ENCODE measurements around the gene KLHL4. TPM values are rescaled to one million over a fixed set of nuclear protein-coding genes. Genes with fewer than 3 reads are reported as not detected.

The KLHL4 gene
- total and polyA plus RNA-seq, 2 of the 13 experiments (the other 11 are each of a cell fraction or from before 2014, with no cell fraction given), result 0.15 TPM; not detected in 1

DNA sequence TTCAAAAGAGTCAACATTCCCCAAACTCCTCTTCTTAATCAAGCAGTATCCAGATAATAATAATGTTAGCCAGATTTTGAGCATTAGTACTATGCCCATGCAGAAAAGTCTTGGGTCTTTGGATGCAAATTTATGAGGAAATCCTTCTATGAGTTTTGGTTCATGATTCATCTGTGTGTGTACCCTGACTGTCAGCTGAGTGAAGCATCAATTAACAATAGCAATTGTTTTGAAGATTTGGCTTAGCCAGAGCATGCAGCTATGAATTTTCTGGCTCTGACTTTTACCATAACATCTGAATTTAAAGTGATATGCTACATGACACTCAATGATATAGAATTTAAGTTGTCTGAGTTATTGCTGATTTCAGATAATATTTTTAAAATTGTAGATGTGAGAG, 145.8 kb downstream of the KLHL4 start (continued):
- no peak for TF ChIP-seq ZNF850 (CRISPR knock-in tag; conservative IDR thresholded peaks at IDR 0.05)
- TF ChIP-seq CREM (IDR thresholded peaks at IDR 0.05), result no peak
- no peak for TF ChIP-seq CREM (CRISPR knock-in tag; IDR thresholded peaks at IDR 0.05)
- TF ChIP-seq, protein P1, sequence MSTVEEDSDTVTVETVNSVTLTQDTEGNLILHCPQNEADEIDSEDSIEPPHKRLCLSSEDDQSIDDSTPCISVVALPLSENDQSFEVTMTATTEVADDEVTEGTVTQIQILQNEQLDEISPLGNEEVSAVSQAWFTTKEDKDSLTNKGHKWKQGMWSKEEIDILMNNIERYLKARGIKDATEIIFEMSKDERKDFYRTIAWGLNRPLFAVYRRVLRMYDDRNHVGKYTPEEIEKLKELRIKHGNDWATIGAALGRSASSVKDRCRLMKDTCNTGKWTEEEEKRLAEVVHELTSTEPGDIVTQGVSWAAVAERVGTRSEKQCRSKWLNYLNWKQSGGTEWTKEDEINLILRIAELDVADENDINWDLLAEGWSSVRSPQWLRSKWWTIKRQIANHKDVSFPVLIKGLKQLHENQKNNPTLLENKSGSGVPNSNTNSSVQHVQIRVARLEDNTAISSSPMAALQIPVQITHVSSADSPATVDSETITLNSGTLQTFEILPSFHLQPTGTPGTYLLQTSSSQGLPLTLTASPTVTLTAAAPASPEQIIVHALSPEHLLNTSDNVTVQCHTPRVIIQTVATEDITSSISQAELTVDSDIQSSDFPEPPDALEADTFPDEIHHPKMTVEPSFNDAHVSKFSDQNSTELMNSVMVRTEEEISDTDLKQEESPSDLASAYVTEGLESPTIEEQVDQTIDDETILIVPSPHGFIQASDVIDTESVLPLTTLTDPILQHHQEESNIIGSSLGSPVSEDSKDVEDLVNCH (CRISPR knock-in tag; IDR thresholded peaks at IDR 0.05), result no peak
- TF ChIP-seq NCOR1 (IDR thresholded peaks at IDR 0.05; ENCODE audit: borderline replicate concordance, low read length), result no peak
- TF ChIP-seq, protein P2, sequence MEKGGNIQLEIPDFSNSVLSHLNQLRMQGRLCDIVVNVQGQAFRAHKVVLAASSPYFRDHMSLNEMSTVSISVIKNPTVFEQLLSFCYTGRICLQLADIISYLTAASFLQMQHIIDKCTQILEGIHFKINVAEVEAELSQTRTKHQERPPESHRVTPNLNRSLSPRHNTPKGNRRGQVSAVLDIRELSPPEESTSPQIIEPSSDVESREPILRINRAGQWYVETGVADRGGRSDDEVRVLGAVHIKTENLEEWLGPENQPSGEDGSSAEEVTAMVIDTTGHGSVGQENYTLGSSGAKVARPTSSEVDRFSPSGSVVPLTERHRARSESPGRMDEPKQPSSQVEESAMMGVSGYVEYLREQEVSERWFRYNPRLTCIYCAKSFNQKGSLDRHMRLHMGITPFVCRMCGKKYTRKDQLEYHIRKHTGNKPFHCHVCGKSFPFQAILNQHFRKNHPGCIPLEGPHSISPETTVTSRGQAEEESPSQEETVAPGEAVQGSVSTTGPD (CRISPR knock-in tag; IDR thresholded peaks at IDR 0.05), result no peak
- no peak for TF ChIP-seq ZNF468 (CRISPR knock-in tag; IDR thresholded peaks at IDR 0.05)
- TF ChIP-seq FOXP1 (IDR thresholded peaks at IDR 0.05), result no peak
- TF ChIP-seq FOXP1 (CRISPR knock-in tag; IDR thresholded peaks at IDR 0.05), result no peak
- TF ChIP-seq BRD4 (CRISPR knock-in tag; IDR thresholded peaks at IDR 0.05), result no peak
- TF ChIP-seq CCAR2 (optimal IDR thresholded peaks at IDR 0.05; ENCODE audit: low read depth, low read length), result no peak

- H3K9ac ChIP-seq (ENCODE audit: insufficient read depth, low read depth, low read length), result no peak overlapping the region
- ChIA-PET CTCF (ENCODE audit: low intra/inter-chr PET ratio, low total read pairs) (no interaction called here), POLR2A (no interaction called here)
- no peaks in the 10 kb centered on the region for H3K27me3 ChIP-seq (ENCODE audit: control insufficient read depth in 1 of 2, insufficient read depth in 2 of 2, low read length in 2 of 2)
- H2AFZ ChIP-seq (ENCODE audit: low read length), result no peak overlapping the region
- H3K4me3 ChIP-seq (replicated peaks in 1 of 3; ENCODE audit: insufficient read depth in 1 of 3, low read depth in 2 of 3, low read length in 3 of 3), result no peak overlapping the region
- in situ Hi-C loops (cut with HindIII; ENCODE audit: extremely low pct_ligation_motif_present, low pct_unique_long_range_greater_than_20kb), result no loop called here
- no peaks in the 10 kb centered on the region for H3K9me3 ChIP-seq (ENCODE audit: low read length)
- no peaks in the 10 kb centered on the region for H4K20me1 ChIP-seq (ENCODE audit: insufficient read depth, low read length)
- 0% methylated on average over 2 of the region's 2 CpGs for WGBS (ENCODE audit: low lambda C conversion rate)
- H3K36me3 ChIP-seq (replicated peaks in 1 of 2; ENCODE audit: control insufficient read depth in 1 of 2, insufficient read depth in 2 of 2, low read length in 2 of 2), result no peaks in the 10 kb centered on the region
- no peaks in the 10 kb centered on the region for H3K4me1 ChIP-seq (ENCODE audit: insufficient read depth, low read length)
- DNase-seq (ENCODE audit: low spot score) (no peak), ATAC-seq (no peak), FAIRE-seq (no peak)
- H3K79me2 ChIP-seq (ENCODE audit: insufficient read depth, low read length), result no peaks in the 10 kb centered on the region
- no TSS peak for BruUV-seq (replicated peaks)
- TF ChIP-seq KLF12 (CRISPR knock-in tag; IDR thresholded peaks at IDR 0.05; ENCODE audit: borderline replicate concordance) (no peak), NRL (CRISPR knock-in tag; IDR thresholded peaks at IDR 0.05; ENCODE audit: borderline replicate concordance) (no peak), POGK (CRISPR knock-in tag; conservative IDR thresholded peaks at IDR 0.05) (no peak), STAG1 (CRISPR knock-in tag; IDR thresholded peaks at IDR 0.05) (peak; percentile 36), KDM4B (CRISPR knock-in tag; IDR thresholded peaks at IDR 0.05) (no peak)
- TF ChIP-seq, protein P3, sequence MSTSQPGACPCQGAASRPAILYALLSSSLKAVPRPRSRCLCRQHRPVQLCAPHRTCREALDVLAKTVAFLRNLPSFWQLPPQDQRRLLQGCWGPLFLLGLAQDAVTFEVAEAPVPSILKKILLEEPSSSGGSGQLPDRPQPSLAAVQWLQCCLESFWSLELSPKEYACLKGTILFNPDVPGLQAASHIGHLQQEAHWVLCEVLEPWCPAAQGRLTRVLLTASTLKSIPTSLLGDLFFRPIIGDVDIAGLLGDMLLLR (CRISPR knock-in tag; IDR thresholded peaks at IDR 0.05), result no peak
- TF ChIP-seq, protein P4, sequence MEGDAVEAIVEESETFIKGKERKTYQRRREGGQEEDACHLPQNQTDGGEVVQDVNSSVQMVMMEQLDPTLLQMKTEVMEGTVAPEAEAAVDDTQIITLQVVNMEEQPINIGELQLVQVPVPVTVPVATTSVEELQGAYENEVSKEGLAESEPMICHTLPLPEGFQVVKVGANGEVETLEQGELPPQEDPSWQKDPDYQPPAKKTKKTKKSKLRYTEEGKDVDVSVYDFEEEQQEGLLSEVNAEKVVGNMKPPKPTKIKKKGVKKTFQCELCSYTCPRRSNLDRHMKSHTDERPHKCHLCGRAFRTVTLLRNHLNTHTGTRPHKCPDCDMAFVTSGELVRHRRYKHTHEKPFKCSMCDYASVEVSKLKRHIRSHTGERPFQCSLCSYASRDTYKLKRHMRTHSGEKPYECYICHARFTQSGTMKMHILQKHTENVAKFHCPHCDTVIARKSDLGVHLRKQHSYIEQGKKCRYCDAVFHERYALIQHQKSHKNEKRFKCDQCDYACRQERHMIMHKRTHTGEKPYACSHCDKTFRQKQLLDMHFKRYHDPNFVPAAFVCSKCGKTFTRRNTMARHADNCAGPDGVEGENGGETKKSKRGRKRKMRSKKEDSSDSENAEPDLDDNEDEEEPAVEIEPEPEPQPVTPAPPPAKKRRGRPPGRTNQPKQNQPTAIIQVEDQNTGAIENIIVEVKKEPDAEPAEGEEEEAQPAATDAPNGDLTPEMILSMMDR (CRISPR knock-in tag; IDR thresholded peaks at IDR 0.05), result peak; percentile 33
- H3K27ac ChIP-seq (ENCODE audit: extremely low read length, insufficient read depth, low read length), result no peak overlapping the region
- no peak overlapping the region for H3K4me2 ChIP-seq (ENCODE audit: low read depth, low read length)
- intact Hi-C loops (cut with micrococcal nuclease; ENCODE audit: unreplicated experiment), result loop anchor here (1.0 kb wide), 1 partner anchor 81 kb away; no protein-coding TSS in a partner anchor
Measured at GRCh38 chrX:87664381-87664780, 146.8 kb downstream of the KLHL4 start.
